Ishikawa (cell line): ENCODE results near the gene TTLL13.

Experiments
- REST ChIP-seq: IDR thresholded peaks from 2 replicates; pipeline ENCODE4 v1.6.1; 2012; ENCODE audit warnings: low read depth, mild to moderate bottlenecking
- TCF12 ChIP-seq: IDR thresholded peaks from 2 replicates; pipeline ENCODE4 v1.6.1; 2012; ENCODE audit warnings: low read depth

DNA sequence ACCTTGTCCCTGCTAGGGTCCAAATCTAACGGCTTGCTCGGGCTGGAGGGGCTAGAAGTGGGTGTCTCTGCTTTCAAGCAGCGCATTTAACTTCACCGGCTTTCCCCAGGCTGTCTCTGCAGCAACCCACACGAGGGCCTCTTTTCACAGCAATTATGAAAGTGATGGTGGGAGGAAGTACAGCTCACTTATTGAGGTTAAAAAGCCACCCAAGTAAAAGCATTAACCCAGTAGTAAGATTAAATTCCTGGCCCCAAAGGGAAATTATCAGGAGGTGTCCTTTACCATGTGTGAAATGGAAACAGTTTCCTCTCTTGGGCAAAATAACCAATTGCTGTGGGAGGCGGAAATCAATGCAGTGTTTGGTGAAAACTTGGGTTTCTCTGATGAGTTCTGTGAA lies 57.2 kb downstream of the TTLL13 start:
- TF ChIP-seq REST (no peak), TCF12 (no peak)
